Esophagus muscularis mucosa (tissue), 4 donors: ENCODE results near the gene GIPC1. TPM values are rescaled to one million over a fixed set of nuclear protein-coding genes. Genes with fewer than 3 reads are reported as not detected.
"Not testable (repeated sequence)": the region's sequence is repeated elsewhere in the genome, so short reads cannot be mapped to it uniquely, and the experiment has no call there.

Source experiments
- DNase-seq: peaks from one replicate; pipeline ENCODE4 v3.0.0-alpha.2; 2017; ENCODE audit errors: extremely low spot score
- H3K27ac ChIP-seq, 4 donors: fragments of 200-600 bp; sonication (generic); replicated peaks in 1 of 4; 1 replicate in 3 of 4; 2 replicates in 1 of 4; pipeline ENCODE4 v1.5.1; 2016 to 2019; ENCODE audit warnings: mild to moderate bottlenecking in 1 of 4
- H3K27me3 ChIP-seq, 4 donors: fragments of 200-600 bp; sonication (generic); one replicate each; pipeline versions ENCODE4 v1.5.1 to v1.6.0; 2016 to 2019
- H3K36me3 ChIP-seq, 4 donors: fragments of 200-600 bp; sonication (generic); one replicate each; pipeline ENCODE4 v1.5.1; 2016 to 2019
- H3K4me1 ChIP-seq, 4 donors: fragments of 200-600 bp; sonication (generic); one replicate each; pipeline ENCODE4 v1.5.1; 2016 to 2019
- H3K4me3 ChIP-seq, 4 donors: fragments of 200-600 bp; sonication (generic); 1 replicate in 2 of 4; 2 replicates in 2 of 4; pipeline ENCODE4 v1.5.1; 2016 to 2019; ENCODE audit warnings: mild to moderate bottlenecking in 4 of 4, moderate library complexity in 1 of 4
- H3K9me3 ChIP-seq, 4 donors: fragments of 200-600 bp; sonication (generic); 1 replicate in 3 of 4; 2 replicates in 1 of 4; pipeline ENCODE4 v1.5.1; 2016 to 2019
- CTCF ChIP-seq, 3 experiments: fragments of 200-600 bp in 2 of 3; fragments of 450-650 bp in 1 of 3; sonication (generic) in 2 of 3; IDR thresholded peaks; one replicate each; pipeline ENCODE4 v1.5.1; 2017 to 2019; ENCODE audit warnings: antibody characterized with exemption in 3 of 3, mild to moderate bottlenecking in 2 of 3, moderate library complexity in 1 of 3
- EP300 ChIP-seq: sonication (generic); formaldehyde crosslinking; IDR thresholded peaks from one replicate; pipeline ENCODE4 v1.6.1; 2017; ENCODE audit warnings: antibody characterized with exemption
- POLR2A ChIP-seq: fragments of 450-650 bp; IDR thresholded peaks from one replicate; pipeline ENCODE4 v1.6.1; 2017; ENCODE audit warnings: antibody characterized with exemption, moderate library complexity, mild to moderate bottlenecking, low read depth
- POLR2AphosphoS5 ChIP-seq, 2 donors: sonication (generic); formaldehyde crosslinking; IDR thresholded peaks; one replicate each; pipeline ENCODE4 v1.6.1; 2017; ENCODE audit warnings: antibody characterized with exemption in 2 of 2
- WGBS: methylation state at CpG from one replicate; pipeline ENCODE4 v1.1.5; 2018; 5-methylcytosine and 5-hydroxymethylcytosine counted together
- intact Hi-C: fragments of 100-400 bp; cut with DNase I; formaldehyde crosslinking; loops from one replicate; pipeline ENCODE4 v1.15.1; 2023
- total RNA-seq, 4 donors: library from RNA; depleted of rRNA; stranded (reverse); fragments of >200 nt; gene quantifications; one replicate each; pipeline versions ENCODE4 v1.1.0 to v1.2.1, GENCODE V29; 2016

GIPC1 gene
- 100 to 1,000 TPM in 3 of 4 donors, 10 to 100 TPM in 1; 88.5 to 138 (median 108) TPM for total RNA-seq

- Histone ChIP-seq H3K4me3 (peak within 1 kb of the TSS; percentile 83 to 92 (median 84)), H3K27ac (peak within 1 kb of the TSS; percentile 79 to 85 (median 84)), H3K4me1 (peaks cover 25 to 51% (median 42%) of the 10 kb centered on the region in 4 donors), H3K36me3 (peaks cover 0 to 16% (median 13%) of the 10 kb centered on the region in 4 donors), H3K9me3 (no peaks in the 10 kb centered on the region), H3K27me3 (no peaks in the 10 kb centered on the region)
- intact Hi-C loops = no loop called here
- 3% methylated on average over 13 of the region's 71 CpGs for WGBS
- TF ChIP-seq CTCF (IDR thresholded peaks at IDR 0.05) (peak in 1 of 3 experiments; percentile 16), EP300 (no peak), POLR2AphosphoS5 (IDR thresholded peaks at IDR 0.05) (peak; percentile 84 to 89)
- DNase-seq = peak; percentile 99
Observed at GRCh38 chr19:14496029-14496833, at the start of gene GIPC1. GIPC1 (minus strand) TSS chr19:14496127; CDS start chr19:14482976, 13,151 bp downstream.

GRCh38 chr19:14545716-14546082, 49.8 kb upstream of the GIPC1 start:
- 85% methylated on average over 8 of the region's 9 CpGs for WGBS
- Histone ChIP-seq H3K9me3 (no peaks in the 10 kb centered on the region), H3K27me3 (no peaks in the 10 kb centered on the region), H3K27ac (no peak overlapping the region), H3K4me1 (peaks cover 16 to 24% (median 22%) of the 10 kb centered on the region in 4 donors), H3K4me3 (no peak overlapping the region), H3K36me3 (peaks cover 0 to 24% (median 2%) of the 10 kb centered on the region in 4 donors)
- intact Hi-C loops = no loop called here
- no peak for DNase-seq
- TF ChIP-seq EP300 (no peak), CTCF (IDR thresholded peaks at IDR 0.05) (no peak), POLR2A (no peak), POLR2AphosphoS5 (IDR thresholded peaks at IDR 0.05) (no peak)

- H3K27ac ChIP-seq = no peak overlapping the region
- TF ChIP-seq POLR2A = no peak
- no peaks in the 10 kb centered on the region for H3K9me3 ChIP-seq
- H3K27me3 ChIP-seq = no peaks in the 10 kb centered on the region
- intact Hi-C loops = no loop called here
- H3K4me3 ChIP-seq = no peak overlapping the region
- H3K36me3 ChIP-seq = peaks cover 0 to 19% (median 2%) of the 10 kb centered on the region in 4 donors
- WGBS = 77% methylated on average over 21 of the region's 21 CpGs
- H3K4me1 ChIP-seq = peaks cover 16 to 24% (median 20%) of the 10 kb centered on the region in 4 donors
- no peak for DNase-seq
Observed at GRCh38 chr19:14544977-14545715, 49.2 kb upstream of the GIPC1 start.

- H3K27me3 ChIP-seq = no peaks in the 10 kb centered on the region
- no peak overlapping the region for H3K27ac ChIP-seq
- WGBS = 84% methylated on average over 5 of the region's 5 CpGs
- peaks cover 14 to 24% (median 19%) of the 10 kb centered on the region in 4 donors for H3K4me1 ChIP-seq
- H3K4me3 ChIP-seq = no peak overlapping the region
- H3K9me3 ChIP-seq = no peaks in the 10 kb centered on the region
- TF ChIP-seq EP300 (no peak), POLR2A (no peak), CTCF (IDR thresholded peaks at IDR 0.05) (no peak), POLR2AphosphoS5 (IDR thresholded peaks at IDR 0.05) (no peak)
- H3K36me3 ChIP-seq = peaks cover 0 to 13% (median 0%) of the 10 kb centered on the region in 4 donors
- intact Hi-C loops = no loop called here
- DNase-seq = no peak
Observed at GRCh38 chr19:14544047-14544446, 48.1 kb upstream of the GIPC1 start.

- peaks cover 14 to 24% (median 20%) of the 10 kb centered on the region in 4 donors for H3K4me1 ChIP-seq
- H3K27me3 ChIP-seq = no peaks in the 10 kb centered on the region
- peaks cover 0 to 5% (median 0%) of the 10 kb centered on the region in 4 donors for H3K36me3 ChIP-seq
- no peak for DNase-seq
- intact Hi-C loops = no loop called here
- H3K9me3 ChIP-seq = no peaks in the 10 kb centered on the region
- no peak for TF ChIP-seq CTCF (IDR thresholded peaks at IDR 0.05)
- H3K4me3 ChIP-seq = no peak overlapping the region
- WGBS = 56% methylated on average over 7 of the region's 7 CpGs
- H3K27ac ChIP-seq = no peak overlapping the region
Observed at GRCh38 chr19:14542711-14543328, 46.9 kb upstream of the GIPC1 start.

GRCh38 chr19:14541979-14542378, 46.1 kb upstream of the GIPC1 start:
- WGBS = 93% methylated on average over 5 of the region's 5 CpGs
- intact Hi-C loops = not testable (repeated sequence)

More at GRCh38 chr19:14541979-14542378, 46.1 kb upstream of the GIPC1 start:
- H3K36me3 ChIP-seq, H3K27ac ChIP-seq, H3K4me3 ChIP-seq, DNase-seq, H3K27me3 ChIP-seq, H3K9me3 ChIP-seq: not testable (repeated sequence)
- peaks cover 14 to 32% (median 26%) of the 10 kb centered on the region in 4 donors for H3K4me1 ChIP-seq
